ENCODE results near the gene CDKN1C. TPM values are rescaled to one million over a fixed set of nuclear protein-coding genes. Genes with fewer than 3 reads are reported as not detected.

The CDKN1C gene
- total RNA-seq, 4 donors from 2014 or later: 12.6 to 29.7 (median 16.8) TPM

Small RNA genes lying within 50 kb of the gene (small RNA-seq; reads per million reads assigned to genes)
- gene AC013791.1: not detected

Other genes starting within 250 kb of the CDKN1C start
- gene KCNQ1OT1, start 185.8 kb downstream of the CDKN1C start, total RNA-seq: 1 to 10 TPM; 2.0 to 4.1 (median 3.2) TPM
- gene PHLDA2, start 43.6 kb upstream of the CDKN1C start, total RNA-seq: 1 to 10 TPM in 2 of 4 donors, under 1 TPM in 1, not detected in 1; 0.93 to 3.7 (median 2.3) TPM
- gene NAP1L4, start 106.6 kb upstream of the CDKN1C start, total RNA-seq: 100 to 1,000 TPM; 104 to 117 (median 108) TPM
- 10 to 100 TPM; 36.7 to 56.2 (median 50.1) TPM for gene CARS1, start 171.6 kb upstream of the CDKN1C start, total RNA-seq

All from thyroid gland (tissue), 4 donors.